ENCODE results near the gene DPF3.

DPF3 gene

GRCh38 chr14:72619881-72620280 is 274.0 kb downstream of the DPF3 start:
- DNase-seq (ENCODE audit: low read depth in 1 of 2, low spot score in 1 of 2), result no peak

- DNase-seq (ENCODE audit: low read depth in 1 of 2, low spot score in 1 of 2), result no peak
These were observed 274.8 kb downstream of the DPF3 start for GRCh38 chr14:72619111-72619571.

- DNase-seq (ENCODE audit: low read depth in 1 of 2, low spot score in 1 of 2), result no peak
These were observed 275.5 kb downstream of the DPF3 start for GRCh38 chr14:72618424-72618823.

GRCh38 chr14:72617391-72618031 is 276.4 kb downstream of the DPF3 start:
- DNase-seq (ENCODE audit: low read depth in 1 of 2, low spot score in 1 of 2), result no peak

GRCh38 chr14:72616811-72617210 is 277.1 kb downstream of the DPF3 start:
- DNase-seq (ENCODE audit: low read depth in 1 of 2, low spot score in 1 of 2), result no peak

GRCh38 chr14:72616294-72616693 is 277.6 kb downstream of the DPF3 start:
- DNase-seq (ENCODE audit: low read depth in 1 of 2, low spot score in 1 of 2), result no peak

GRCh38 chr14:72615451-72616121 is 278.3 kb downstream of the DPF3 start:
- no peak for DNase-seq (ENCODE audit: low read depth in 1 of 2, low spot score in 1 of 2)

- no peak for DNase-seq (ENCODE audit: low read depth in 1 of 2, low spot score in 1 of 2)
These were observed 278.9 kb downstream of the DPF3 start for GRCh38 chr14:72614891-72615415.

- no peak for DNase-seq (ENCODE audit: low read depth in 1 of 2, low spot score in 1 of 2)
These were observed 279.5 kb downstream of the DPF3 start for GRCh38 chr14:72614365-72614764.

- no peak for DNase-seq (ENCODE audit: low read depth in 1 of 2, low spot score in 1 of 2)
These were observed 280.0 kb downstream of the DPF3 start for GRCh38 chr14:72613975-72614319.

- DNase-seq (ENCODE audit: low read depth in 1 of 2, low spot score in 1 of 2), result no peak
These were observed 280.5 kb downstream of the DPF3 start for GRCh38 chr14:72613231-72613974.

GRCh38 chr14:72612041-72612440 is 281.9 kb downstream of the DPF3 start:
- DNase-seq (ENCODE audit: low read depth in 1 of 2, low spot score in 1 of 2), result no peak

GRCh38 chr14:72611506-72611905 is 282.4 kb downstream of the DPF3 start:
- no peak for DNase-seq (ENCODE audit: low read depth in 1 of 2, low spot score in 1 of 2)

- DNase-seq (ENCODE audit: low read depth in 1 of 2, low spot score in 1 of 2), result no peak
These were observed 283.1 kb downstream of the DPF3 start for GRCh38 chr14:72610831-72611200.

GRCh38 chr14:72610096-72610830 is 283.6 kb downstream of the DPF3 start:
- DNase-seq (ENCODE audit: low read depth in 1 of 2, low spot score in 1 of 2), result no peak

GRCh38 chr14:72609205-72609916 is 284.5 kb downstream of the DPF3 start:
- DNase-seq (ENCODE audit: low read depth in 1 of 2, low spot score in 1 of 2), result no peak

- DNase-seq (ENCODE audit: low read depth in 1 of 2, low spot score in 1 of 2), result no peak
These were observed 285.3 kb downstream of the DPF3 start for GRCh38 chr14:72608391-72609204.

- DNase-seq (ENCODE audit: low read depth in 1 of 2, low spot score in 1 of 2), result no peak
These were observed 286.3 kb downstream of the DPF3 start for GRCh38 chr14:72607386-72608130.

GRCh38 chr14:72606879-72607278 is 287.0 kb downstream of the DPF3 start:
- no peak for DNase-seq (ENCODE audit: low read depth in 1 of 2, low spot score in 1 of 2)
